Fibroblast of the aortic adventitia (primary cell): ENCODE results near the gene MBTD1. TPM values are rescaled to one million over a fixed set of nuclear protein-coding genes. Genes with fewer than 3 reads are reported as not detected.
A peak's percentile ranks its signal among the peaks of the same experiment; 100 is the strongest.

Experiments
- DNase-seq: peaks from one replicate; pipeline ENCODE4 v3.0.0-alpha.2; 2010; ENCODE audit warnings: low read depth
- H3K4me3 ChIP-seq: 2 replicates; pipeline ENCODE4 v1.5.1; 2011; ENCODE audit warnings: low read depth, mild to moderate bottlenecking, control low read depth, low read length, moderate library complexity
- CTCF ChIP-seq: IDR thresholded peaks from 2 replicates; pipeline ENCODE4 v1.5.1; 2011; ENCODE audit warnings: mild to moderate bottlenecking, low read length, control low read depth, inconsistent platforms; ENCODE audit not compliant: insufficient read depth
- total RNA-seq: library from RNA; depleted of rRNA; stranded (reverse); fragments of >200 nt; gene quantifications from 2 replicates; pipeline ENCODE4 v1.2.3, GENCODE V29; 2012; ENCODE audit warnings: low replicate concordance

MBTD1 gene
- total RNA-seq, 1 donor, result 13.1 TPM

GRCh38 chr17:51261024-51261963 is 1.4 kb upstream of the MBTD1 start:
- peak overlapping the region; percentile 87 for H3K4me3 ChIP-seq
- DNase-seq, result no peak

GRCh38 chr17:51260237-51261023 is 581 bp upstream of the MBTD1 start, which contains the start of gene UTP18:
Gene UTP18, plus strand, starts transcription at chr17:51260546. Its CDS starts 39 bp downstream, at chr17:51260585.
- peak; percentile 98 for DNase-seq
- TF ChIP-seq CTCF, result no peak
- H3K4me3 ChIP-seq, result peak within 1 kb of the TSS; percentile 93

More at GRCh38 chr17:51261024-51261963, 1.4 kb upstream of the MBTD1 start:
- no peak for TF ChIP-seq CTCF

GRCh38 chr17:51258756-51259563 is 889 bp downstream of the MBTD1 start:
- TF ChIP-seq CTCF, result no peak
- no peak for DNase-seq
- peak overlapping the region; percentile 93 for H3K4me3 ChIP-seq

- DNase-seq, result no peak
These were observed 2.4 kb downstream of the MBTD1 start for GRCh38 chr17:51257150-51258081.

DNA sequence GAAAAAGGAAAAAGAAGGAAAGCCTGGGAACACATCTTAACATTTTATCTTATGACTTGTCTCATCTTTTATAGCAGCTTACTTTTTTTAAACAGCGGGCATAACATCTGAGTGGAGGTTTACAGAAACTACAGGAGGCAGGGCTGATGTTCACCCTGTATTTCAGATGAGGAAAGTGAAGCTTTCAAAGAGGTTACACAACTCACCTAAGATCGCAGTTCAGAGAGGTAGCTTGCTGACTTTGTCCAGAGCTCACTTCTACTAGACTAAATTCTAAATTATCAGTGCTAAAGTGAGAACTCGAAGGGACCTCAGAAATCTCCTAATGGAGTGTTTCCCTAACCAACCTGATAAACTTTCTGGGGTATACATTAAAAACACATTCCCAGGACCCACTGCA is 3.7 kb downstream of the MBTD1 start:
- no peak for DNase-seq
- no peak for TF ChIP-seq CTCF
- H3K4me3 ChIP-seq, result no peak overlapping the region

More at GRCh38 chr17:51257150-51258081, 2.4 kb downstream of the MBTD1 start:
- no peak for TF ChIP-seq CTCF
- peak overlapping the region; percentile 23 for H3K4me3 ChIP-seq
